Activated T-cell treated with anti-CD3 and anti-CD28 coated beads for 24 hours (primary cell): Measurements from ENCODE around the gene DKKL1.

ENCODE experiments used
- DNase-seq: peaks from one replicate; pipeline ENCODE4 v3.0.0-alpha.2; 2020; ENCODE audit warnings: low read depth

The DKKL1 gene

DNA sequence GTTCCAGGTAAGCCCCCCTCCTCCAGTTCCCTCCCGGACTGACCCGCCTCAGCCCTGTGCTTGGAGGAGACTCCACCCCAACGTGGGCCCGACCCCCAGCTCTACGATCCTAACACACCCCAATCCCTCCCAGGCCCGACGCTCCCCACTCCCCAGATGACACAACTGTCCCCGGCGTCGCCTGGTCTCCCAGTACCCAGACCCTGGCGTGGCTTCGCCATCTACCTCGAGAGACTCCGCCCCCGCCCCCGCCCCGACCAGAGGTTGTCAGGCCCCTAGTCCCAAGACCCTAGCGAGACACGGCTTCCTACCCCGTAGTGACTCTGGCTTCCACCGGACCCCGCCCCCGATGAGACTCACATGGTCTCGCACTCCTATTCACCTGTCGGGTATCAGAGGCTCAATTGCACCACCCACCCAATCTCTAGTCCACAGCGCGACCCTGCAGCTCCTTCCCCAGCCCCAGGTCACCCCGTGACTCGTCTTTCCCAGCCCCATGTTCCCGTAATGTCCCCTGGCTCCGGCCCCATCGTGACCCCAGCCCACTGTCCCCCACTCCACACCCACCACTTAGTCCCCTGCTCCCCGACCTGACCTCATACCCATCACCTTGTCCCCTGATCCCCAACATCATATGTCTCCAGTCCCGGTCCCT, 25.5 kb upstream of the DKKL1 start:
- no peak for DNase-seq

DNA sequence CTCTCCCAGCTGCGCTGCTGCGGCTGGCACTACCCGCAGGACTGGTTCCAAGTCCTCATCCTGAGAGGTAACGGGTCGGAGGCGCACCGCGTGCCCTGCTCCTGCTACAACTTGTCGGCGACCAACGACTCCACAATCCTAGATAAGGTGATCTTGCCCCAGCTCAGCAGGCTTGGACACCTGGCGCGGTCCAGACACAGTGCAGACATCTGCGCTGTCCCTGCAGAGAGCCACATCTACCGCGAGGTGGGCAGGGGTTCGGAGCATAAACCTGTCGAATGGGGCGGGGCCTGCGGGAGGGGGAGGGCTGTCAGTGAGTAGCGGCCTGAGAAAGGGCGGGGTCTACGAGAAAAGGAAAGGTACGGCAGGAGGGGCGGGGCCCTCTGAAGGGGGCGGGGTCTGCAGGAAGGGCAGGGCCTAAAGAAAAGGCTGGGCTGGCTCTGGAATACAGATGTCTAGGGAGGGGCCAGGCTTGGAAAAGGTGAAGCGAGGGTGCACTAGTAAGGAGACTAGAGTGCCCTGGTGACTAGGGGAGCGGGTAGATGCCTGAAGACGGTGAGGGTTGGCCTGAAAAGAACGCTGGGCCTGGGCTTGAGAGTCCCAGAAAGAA, 24.9 kb upstream of the DKKL1 start:
- DNase-seq = no peak

- no peak for DNase-seq
These were observed 24.2 kb upstream of the DKKL1 start for GRCh38 chr19:49339301-49340068.

DNA sequence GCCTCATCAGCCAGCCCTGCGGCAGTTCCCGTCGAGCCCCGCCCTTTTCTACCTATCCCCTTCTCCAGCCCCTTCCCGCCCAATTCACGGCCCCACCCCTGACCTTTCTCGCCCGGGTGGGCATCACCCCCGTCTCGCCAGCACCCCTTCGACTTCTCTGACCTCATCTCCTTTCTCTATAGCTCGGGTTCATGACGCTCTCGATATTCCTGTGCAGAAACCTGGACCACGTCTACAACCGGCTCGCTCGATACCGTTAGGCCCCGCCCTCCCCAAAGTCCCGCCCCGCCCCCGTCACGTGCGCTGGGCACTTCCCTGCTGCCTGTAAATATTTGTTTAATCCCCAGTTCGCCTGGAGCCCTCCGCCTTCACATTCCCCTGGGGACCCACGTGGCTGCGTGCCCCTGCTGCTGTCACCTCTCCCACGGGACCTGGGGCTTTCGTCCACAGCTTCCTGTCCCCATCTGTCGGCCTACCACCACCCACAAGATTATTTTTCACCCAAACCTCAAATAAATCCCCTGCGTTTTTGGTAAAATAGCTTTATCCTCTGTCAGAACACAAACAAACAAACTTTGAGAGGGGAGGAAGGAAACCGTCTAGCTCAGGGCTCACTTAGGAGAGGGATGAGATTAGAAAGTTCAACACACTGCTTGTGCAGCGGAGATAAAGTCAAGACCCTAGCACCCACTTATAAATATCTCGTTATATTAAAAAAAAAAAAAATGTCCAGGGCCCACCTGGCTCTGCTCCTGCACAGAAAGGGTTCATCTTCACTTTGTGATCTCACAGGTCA, 23.4 kb upstream of the DKKL1 start:
- no peak for DNase-seq

- DNase-seq = no peak
These were observed 22.6 kb upstream of the DKKL1 start for GRCh38 chr19:49340865-49341718.

GRCh38 chr19:49342291-49342721, 21.4 kb upstream of the DKKL1 start:
- no peak for DNase-seq

- DNase-seq = no peak
These were observed 20.6 kb upstream of the DKKL1 start for GRCh38 chr19:49343123-49343522.

- no peak for DNase-seq
These were observed 18.9 kb upstream of the DKKL1 start for GRCh38 chr19:49344505-49345423.

DNA sequence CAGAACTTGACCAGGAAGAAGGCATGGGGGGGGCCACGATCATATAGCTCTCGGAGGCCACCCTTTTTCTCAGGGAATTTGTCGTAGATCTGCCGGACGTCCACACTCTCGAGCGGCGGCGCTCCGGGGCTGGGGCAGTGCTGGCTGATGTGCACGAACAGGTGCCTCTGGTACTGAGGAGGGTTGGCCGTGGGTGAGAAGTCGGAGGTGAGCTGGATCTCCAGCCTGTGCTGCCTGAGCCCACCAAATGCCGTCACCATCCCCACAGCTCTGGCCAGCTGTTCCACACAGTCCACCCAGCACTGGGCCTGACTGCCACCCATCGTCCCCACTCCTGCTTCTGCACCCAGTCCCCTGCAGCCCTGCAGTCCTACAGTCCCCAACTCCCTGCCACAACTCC, 16.5 kb upstream of the DKKL1 start:
- DNase-seq = no peak

GRCh38 chr19:49347835-49348234, 15.8 kb upstream of the DKKL1 start:
- DNase-seq = no peak

DNA sequence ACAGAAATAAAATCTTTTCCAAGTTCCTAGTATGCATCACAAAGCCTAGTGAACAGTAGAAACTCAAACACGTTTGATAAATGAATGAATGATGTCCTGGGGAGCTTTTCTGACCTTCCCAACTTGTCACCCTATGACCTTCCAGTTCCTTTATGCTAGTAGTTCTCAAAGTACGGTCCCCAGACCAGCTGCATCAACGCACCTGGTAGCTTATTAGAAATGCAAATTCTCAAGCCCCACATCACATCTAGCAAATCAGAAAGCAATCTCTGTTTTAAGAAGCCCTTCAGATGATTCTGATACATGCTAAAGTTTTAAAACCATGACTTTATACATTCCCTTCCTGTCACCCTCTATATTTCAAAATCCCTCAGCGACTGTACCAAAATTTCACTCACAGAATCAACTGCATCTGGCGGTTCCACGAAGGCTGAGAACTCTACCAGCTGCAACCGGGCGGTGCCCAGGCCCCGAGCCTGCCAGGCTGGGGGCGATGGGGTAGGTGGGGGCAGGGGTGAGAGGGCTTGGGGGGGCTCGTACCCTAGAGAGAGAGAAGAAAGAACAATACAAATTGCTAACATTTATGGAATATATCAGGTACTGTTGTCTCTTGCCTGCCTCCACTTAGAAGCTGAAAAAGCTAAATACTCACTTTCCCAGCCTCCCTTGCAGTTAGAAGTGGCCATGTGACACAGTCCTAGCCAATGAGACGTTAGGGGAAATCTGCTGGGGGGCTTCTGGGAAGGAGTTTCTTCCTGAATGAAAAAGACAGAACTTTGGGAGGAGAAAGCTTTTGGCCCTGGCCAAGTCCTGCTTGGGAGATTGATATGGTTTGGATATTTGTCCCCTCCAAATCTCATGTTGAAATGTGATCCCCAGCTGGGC, 15.1 kb upstream of the DKKL1 start:
- DNase-seq = no peak

DNA sequence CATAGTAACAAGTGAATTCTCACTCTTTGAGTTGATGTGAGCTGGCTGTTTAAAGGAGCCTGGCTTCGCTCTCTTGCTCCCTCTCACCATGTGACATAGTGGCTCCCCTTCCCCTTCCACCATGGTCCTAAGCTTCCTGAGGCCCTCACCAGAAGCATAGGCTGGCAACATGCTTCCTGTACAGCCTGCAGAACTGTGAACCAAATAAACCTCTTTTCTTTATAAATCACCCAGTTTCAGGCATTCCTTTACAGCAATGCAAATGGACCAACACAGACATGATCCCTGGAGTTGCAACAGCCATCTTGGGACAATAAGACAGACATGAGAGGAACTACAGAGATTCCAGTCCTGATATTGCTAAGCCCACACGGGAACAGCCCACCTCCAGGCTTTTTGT, 14.1 kb upstream of the DKKL1 start:
- DNase-seq = no peak

DNA sequence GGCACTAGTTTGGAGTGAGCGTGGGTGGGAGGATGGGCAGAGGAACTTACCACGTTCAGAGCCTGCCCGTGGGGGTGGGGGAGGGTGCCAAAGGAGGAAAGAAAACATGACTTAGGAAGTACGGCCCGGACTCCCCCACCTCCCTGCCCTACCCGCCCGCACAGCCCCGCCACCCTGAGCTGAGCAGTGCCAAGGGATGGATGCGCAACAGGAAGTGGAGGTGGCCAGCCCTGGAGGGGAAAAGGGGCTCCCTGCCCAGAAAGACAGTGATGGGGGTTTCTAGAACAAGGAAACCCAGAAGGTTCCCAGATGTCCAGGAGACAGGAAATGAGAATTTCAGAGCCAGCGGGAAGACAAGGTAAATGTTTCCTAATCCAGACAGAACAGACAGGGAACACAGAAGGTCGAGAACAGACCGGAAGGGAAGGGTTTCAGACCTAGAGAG, 7.7 kb upstream of the DKKL1 start:
- no peak for DNase-seq

DNA sequence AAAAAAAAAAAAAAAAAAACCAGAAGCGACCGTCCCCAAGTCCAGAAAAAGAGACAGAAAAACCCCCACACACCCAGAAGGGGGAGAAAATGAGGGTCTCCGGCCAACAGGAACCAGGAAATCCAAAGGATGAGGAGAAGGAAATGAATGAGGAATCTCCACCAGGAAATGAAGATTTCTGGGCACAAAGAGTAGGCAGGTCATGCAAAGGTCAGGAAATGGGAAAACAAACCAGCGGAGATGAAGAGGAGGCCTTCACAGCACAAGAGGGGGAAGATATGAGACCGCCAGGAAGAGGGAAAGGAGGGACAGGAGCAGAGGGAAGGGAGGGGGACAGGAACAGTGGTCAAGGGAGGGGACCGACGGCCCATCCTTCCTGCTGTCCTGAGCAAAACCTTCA, 7.3 kb upstream of the DKKL1 start:
- DNase-seq = no peak

GRCh38 chr19:49357186-49357585, 6.5 kb upstream of the DKKL1 start:
- DNase-seq = no peak

DNA sequence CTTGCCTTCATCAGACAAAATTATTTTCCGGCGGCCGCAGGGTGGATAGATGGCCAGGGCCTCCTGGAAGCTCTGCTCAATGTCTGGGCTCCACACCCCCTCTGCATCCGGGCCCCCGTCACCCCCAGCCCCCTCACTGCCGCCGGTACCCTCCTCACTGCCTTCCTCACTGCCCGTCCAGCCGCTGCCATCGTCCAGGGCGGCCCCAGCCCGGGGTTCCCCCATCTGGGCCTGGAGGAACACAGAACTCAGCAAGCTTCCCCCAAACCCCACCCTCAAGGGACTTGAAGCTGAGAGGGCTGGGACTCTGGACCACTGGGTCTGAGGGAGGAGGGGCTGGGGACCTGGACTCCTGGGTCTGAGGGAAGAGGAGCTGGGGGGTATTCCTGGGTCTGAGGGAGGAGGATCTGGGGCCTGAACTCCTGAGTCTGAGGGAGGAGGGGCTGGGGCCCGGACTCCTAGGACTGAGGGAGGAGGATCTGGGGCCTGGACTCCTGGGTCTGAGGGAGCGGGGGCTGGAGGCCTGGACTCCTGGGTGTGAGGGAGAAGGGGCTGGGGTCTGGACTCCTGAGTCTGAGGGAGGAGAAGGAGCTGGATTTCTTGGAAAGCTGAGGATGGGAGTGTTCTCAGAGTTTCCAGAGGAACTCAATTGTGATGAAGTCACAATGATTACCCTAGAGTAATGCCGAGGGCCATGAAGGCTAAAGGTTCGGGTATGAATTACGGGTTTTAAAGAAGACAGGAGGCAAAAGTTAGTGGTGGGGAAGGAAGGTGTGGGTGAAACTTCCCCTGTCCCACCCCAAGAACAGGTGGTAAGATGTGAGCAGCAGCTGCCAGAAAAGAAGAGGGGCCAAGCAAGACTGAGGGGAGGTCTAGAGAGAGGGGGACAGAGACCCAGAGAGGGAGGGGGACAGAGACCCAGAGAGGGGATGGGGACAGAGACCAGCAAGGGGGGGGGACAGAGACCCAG, 3.5 kb upstream of the DKKL1 start:
- DNase-seq = no peak

- DNase-seq = no peak
These were observed 2.1 kb upstream of the DKKL1 start for GRCh38 chr19:49361438-49362047.
